Activated T-cell treated with anti-CD3 and anti-CD28 coated beads, Interleukin-2, amount 50 U/mL, for 24 hours (primary cell): ENCODE results near the gene ELAC1.
"Not testable (repeated sequence)": the region's sequence is repeated elsewhere in the genome, so short reads cannot be mapped to it uniquely, and the experiment has no call there.

Experiments used
- DNase-seq: peaks from one replicate; pipeline ENCODE4 v3.0.0-alpha.2; 2020
- H3K27ac Mint-ChIP-seq: 2 replicates; pipeline ENCODE4 v1.8.0; 2020; ENCODE audit warnings: mild to moderate bottlenecking, mixed read lengths
- H3K27me3 Mint-ChIP-seq: 2 replicates; pipeline ENCODE4 v1.8.0; 2020; ENCODE audit warnings: mixed read lengths
- H3K36me3 Mint-ChIP-seq: 2 replicates; pipeline ENCODE4 v1.8.0; 2020; ENCODE audit warnings: low read depth, mixed read lengths
- H3K4me1 Mint-ChIP-seq: 2 replicates; pipeline ENCODE4 v1.8.0; 2020; ENCODE audit warnings: low read depth, mixed read lengths
- H3K4me3 Mint-ChIP-seq: 2 replicates; pipeline ENCODE4 v1.8.0; 2020; ENCODE audit warnings: mild to moderate bottlenecking, moderate library complexity, mixed read lengths
- H3K9me3 Mint-ChIP-seq: 2 replicates; pipeline ENCODE4 v1.8.0; 2020; ENCODE audit warnings: mixed read lengths

The ELAC1 gene

DNA sequence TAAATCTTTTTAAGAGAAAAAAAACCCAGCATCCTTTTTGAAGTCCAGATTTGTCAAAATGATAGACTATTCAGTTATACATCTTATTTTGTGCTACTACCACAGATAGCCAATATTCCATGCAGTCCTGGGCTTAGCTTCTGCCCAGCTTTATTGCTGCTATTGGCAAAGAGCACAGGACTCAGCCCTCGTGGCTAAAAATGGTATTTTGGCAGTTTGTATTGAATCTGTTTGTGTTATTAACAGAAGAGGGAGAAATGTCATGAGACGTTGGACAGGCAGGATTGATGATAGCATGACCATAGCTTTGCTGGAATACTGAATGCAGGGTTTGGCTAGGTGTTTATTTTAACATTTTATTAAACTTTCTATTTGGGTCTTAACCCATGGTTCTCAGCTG is 19.4 kb downstream of the ELAC1 start:
- no peaks in the 10 kb centered on the region for H3K9me3 Mint-ChIP-seq
- H3K27ac Mint-ChIP-seq = no peak overlapping the region
- H3K27me3 Mint-ChIP-seq = no peaks in the 10 kb centered on the region
- no peak overlapping the region for H3K4me3 Mint-ChIP-seq
- H3K4me1 Mint-ChIP-seq = no peaks in the 10 kb centered on the region
- H3K36me3 Mint-ChIP-seq = peaks cover 46% of the 10 kb centered on the region
- DNase-seq = no peak

DNA sequence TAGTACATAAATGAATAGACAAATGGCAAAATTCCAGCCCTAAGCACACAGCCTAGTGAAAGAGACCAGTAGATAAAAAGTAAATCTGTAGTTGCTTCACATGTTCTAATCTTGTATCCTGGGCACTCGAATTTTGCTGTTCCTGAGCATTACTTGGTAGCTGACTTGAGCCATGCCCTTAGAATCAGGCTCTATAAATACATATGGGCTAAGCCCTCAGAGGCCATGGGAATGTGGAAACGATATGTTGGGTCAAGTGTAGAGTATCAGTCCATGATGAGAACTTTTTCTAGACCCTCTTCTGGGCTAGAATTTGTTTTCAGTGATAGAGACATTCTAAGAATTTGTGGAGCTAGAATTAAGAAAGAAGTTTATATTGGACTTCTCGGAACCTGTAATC is 21.9 kb downstream of the ELAC1 start:
- H3K4me3 Mint-ChIP-seq = no peak overlapping the region
- peaks cover 30% of the 10 kb centered on the region for H3K36me3 Mint-ChIP-seq
- no peaks in the 10 kb centered on the region for H3K9me3 Mint-ChIP-seq
- no peaks in the 10 kb centered on the region for H3K4me1 Mint-ChIP-seq
- DNase-seq = no peak
- no peak overlapping the region for H3K27ac Mint-ChIP-seq
- no peaks in the 10 kb centered on the region for H3K27me3 Mint-ChIP-seq

DNA sequence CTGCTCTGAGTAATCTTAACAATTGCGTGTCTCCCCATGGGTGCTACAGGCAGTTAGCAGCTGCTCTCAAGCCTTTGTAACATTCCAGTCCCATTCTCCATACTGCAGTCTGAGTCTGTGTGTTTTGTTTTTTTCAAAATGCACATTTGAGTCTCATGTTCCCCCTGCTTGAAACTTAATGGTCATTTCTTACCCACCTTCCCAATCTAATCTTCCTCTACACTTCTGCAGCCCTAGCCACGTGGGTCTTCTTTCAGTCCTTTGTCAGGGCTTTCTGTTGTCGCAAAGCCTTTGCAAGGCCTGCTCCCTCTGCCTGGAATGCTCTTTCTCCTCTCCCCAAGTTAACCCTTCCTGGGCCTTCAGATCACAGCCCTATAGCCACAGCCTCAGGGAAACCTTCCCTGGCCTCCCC is 24.5 kb downstream of the ELAC1 start:
- H3K36me3 Mint-ChIP-seq = peaks cover 8% of the 10 kb centered on the region
- no peak for DNase-seq
- no peaks in the 10 kb centered on the region for H3K27me3 Mint-ChIP-seq
- H3K9me3 Mint-ChIP-seq = no peaks in the 10 kb centered on the region
- H3K4me3 Mint-ChIP-seq = no peak overlapping the region
- H3K27ac Mint-ChIP-seq = no peak overlapping the region
- H3K4me1 Mint-ChIP-seq = no peaks in the 10 kb centered on the region

DNA sequence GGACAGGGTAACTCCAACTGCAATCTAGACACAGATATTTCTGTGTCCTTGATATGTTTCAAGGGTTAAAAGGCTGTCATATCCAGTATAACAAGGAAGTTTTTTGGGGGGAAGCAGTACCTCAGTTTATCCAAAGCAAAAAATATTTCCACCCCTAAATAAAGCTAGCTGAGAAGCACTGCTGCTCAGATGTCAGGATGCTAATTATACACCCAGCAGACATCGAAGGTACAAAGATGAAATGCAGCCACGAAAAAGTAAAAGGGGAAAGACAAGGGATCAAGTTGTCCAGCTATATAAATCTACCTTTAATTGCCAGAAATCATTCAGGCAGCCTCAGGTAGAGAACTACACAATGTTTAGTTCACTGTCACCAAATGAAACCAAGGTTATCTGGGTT is 26.2 kb downstream of the ELAC1 start:
- H3K9me3 Mint-ChIP-seq = no peaks in the 10 kb centered on the region
- no peaks in the 10 kb centered on the region for H3K27me3 Mint-ChIP-seq

DNA sequence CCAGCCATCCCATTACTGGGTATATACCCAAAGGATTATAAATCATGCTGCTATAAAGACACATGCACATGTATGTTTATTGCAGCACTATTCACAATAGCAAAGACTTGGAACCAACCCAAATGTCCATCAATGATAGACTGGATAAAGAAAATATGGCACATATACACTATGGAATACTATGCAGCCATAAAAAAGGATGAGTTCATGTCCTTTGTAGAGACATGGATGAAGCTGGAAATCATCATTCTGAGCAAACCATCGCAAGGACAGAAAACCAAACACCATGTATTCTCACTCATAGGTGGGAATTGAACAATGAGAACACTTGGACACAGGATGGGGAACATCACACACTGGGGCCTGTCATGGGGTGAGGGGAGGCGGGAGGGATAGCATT is 35.3 kb downstream of the ELAC1 start:
- H3K36me3 Mint-ChIP-seq, DNase-seq, H3K27me3 Mint-ChIP-seq, H3K4me3 Mint-ChIP-seq, H3K4me1 Mint-ChIP-seq, H3K27ac Mint-ChIP-seq, H3K9me3 Mint-ChIP-seq: not testable (repeated sequence)

More for the DNA sequence above, 26.2 kb downstream of the ELAC1 start:
- Mint-ChIP-seq H3K4me3 (no peak overlapping the region), H3K4me1 (no peaks in the 10 kb centered on the region), H3K27ac (no peak overlapping the region), H3K36me3 (no peaks in the 10 kb centered on the region)
- no peak for DNase-seq

DNA sequence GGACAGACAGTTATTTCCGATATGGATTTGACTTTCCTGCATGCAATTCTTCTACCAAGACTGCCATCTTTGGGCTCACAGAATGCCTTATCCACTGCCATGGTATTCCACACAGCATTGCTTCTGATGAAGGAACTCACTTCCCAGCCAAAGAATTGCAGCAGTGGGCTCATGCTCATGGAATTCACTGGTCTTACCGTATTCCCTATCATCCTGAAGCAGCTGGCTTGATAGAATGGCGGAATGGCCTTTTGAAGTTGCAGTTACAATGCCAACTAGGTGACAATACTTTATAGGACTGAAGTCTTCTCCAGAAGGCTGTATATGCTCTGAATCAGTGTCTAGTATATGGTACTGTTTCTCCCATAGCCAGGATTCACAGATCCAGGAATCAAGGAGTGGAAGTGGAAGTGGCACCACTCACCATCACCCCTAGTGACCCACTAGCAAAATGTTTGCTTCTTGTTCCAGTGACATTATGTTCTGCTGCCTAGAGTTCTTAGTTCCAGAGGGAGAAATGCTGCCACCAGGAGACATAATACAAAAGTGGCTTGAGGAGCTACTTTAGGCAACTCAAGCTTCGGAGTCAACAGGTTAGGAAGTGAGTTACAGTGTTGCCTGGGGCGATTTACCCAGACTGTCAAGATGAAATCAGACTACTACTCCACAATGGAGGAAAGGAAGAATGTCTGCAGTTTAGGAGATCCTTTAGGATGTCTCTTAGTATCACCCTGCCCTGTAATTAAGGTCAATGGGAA is 38.4 kb downstream of the ELAC1 start:
- Mint-ChIP-seq H3K9me3 (peaks cover 4% of the 10 kb centered on the region), H3K4me1 (no peaks in the 10 kb centered on the region), H3K4me3 (no peak overlapping the region), H3K27ac (no peak overlapping the region), H3K27me3 (no peaks in the 10 kb centered on the region), H3K36me3 (peaks cover 8% of the 10 kb centered on the region)
- DNase-seq = no peak

DNA sequence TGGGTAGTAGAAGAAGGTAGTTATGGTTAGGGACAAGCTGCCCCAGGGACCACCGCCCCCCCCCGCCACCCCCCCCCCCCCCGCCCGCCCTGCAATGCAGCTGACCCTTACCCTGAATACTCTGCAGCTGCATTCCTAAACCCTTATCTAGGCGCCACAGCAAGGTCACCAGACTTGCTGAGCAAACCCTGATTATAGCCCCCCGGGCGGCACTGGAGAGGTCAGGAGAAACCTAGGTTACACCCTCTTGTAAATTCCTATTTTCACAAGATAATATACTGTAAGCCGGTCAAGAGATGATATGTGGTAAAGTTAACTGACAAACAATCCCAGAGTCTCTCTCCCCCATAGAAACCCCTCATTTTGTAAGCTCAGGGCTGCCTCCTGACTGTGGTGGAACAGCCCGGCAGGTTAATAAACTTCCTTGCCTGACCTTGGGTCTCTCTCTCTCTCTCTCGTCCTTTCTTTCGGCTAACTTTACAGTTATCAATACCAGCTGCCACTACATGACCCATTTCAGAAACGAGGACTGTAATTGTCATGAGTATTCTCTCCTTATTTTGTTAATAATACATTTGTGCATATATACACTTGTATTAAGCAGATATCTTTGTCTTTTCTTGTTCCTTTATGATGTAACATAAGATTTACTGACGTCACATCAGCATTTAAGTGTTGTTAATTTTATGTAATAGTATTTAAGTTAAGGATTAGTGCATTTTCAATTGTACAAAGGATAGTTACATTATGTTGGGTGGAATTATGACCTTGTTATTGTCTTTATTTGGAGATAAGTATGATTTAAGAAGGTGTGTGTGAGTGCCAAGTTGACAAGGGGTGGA is 39.3 kb downstream of the ELAC1 start:
- Mint-ChIP-seq H3K9me3 (peaks cover under 1% of the 10 kb centered on the region), H3K27ac (no peak overlapping the region), H3K27me3 (no peaks in the 10 kb centered on the region), H3K4me1 (no peaks in the 10 kb centered on the region), H3K36me3 (peaks cover 1% of the 10 kb centered on the region), H3K4me3 (no peak overlapping the region)
- DNase-seq = no peak

DNA sequence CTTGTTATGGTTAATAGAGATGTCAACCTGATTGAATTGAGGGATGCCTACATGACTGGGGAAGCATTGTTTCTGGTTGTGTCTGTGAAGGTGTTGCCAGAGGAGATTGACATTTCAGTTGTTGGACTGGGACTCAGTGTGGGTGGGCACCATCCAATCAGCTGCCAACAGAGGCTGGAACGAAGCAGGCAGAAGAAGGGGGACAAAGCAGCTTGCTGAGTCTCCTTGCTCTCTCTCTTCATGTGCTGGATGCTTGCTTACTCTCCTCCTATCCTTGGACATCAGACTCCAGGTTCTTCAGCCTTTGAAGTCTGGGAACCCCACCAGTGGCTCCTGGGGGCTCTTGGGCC is 39.9 kb downstream of the ELAC1 start:
- H3K36me3 Mint-ChIP-seq = no peaks in the 10 kb centered on the region
- H3K9me3 Mint-ChIP-seq = no peaks in the 10 kb centered on the region
- DNase-seq = no peak
- H3K27me3 Mint-ChIP-seq = no peaks in the 10 kb centered on the region
- no peak overlapping the region for H3K27ac Mint-ChIP-seq
- no peak overlapping the region for H3K4me3 Mint-ChIP-seq
- no peaks in the 10 kb centered on the region for H3K4me1 Mint-ChIP-seq

DNA sequence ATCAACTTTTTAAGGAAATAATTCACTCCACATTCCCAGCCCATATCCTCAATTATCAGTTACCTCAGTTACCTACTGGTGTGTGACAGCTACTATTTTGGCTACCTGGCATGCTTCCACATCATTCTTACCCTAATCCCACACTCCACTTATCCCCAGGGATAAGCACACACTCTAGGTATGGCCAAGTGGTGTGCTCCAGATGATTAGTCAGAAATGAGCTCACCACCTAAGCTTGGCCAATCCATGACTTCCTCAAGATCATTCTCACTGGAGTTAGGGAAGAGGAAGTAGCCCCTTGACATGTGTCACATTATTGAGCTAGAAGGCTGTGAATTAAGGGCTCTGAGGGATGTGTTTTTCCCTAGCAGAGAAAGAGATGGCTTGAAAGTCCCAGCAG is 41.2 kb downstream of the ELAC1 start:
- Mint-ChIP-seq H3K27ac (no peak overlapping the region), H3K27me3 (no peaks in the 10 kb centered on the region), H3K4me1 (no peaks in the 10 kb centered on the region), H3K36me3 (no peaks in the 10 kb centered on the region), H3K4me3 (no peak overlapping the region), H3K9me3 (no peaks in the 10 kb centered on the region)
- no peak for DNase-seq

DNA sequence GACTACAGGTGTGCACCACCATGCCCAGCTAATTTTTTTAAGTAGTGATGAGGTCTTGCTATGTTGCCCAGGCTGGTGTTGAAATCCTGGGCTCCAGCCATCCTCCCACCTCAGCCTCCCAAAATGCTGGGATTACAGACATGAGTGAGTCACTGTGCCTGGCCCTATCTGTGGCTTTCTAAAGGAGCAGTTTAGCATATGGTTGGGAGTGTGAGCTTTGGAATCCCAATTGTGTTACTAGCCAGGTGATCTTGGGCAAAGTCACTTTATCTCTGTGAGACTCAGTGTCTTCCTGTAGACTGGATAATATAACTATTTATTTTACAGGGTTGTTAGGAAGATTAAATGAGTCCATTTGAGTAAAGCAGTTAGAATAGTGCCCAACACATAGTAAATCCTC is 42.4 kb downstream of the ELAC1 start:
- Mint-ChIP-seq H3K4me1 (no peaks in the 10 kb centered on the region), H3K27me3 (no peaks in the 10 kb centered on the region), H3K36me3 (peaks cover 2% of the 10 kb centered on the region), H3K4me3 (no peak overlapping the region), H3K9me3 (no peaks in the 10 kb centered on the region), H3K27ac (no peak overlapping the region)
- no peak for DNase-seq

DNA sequence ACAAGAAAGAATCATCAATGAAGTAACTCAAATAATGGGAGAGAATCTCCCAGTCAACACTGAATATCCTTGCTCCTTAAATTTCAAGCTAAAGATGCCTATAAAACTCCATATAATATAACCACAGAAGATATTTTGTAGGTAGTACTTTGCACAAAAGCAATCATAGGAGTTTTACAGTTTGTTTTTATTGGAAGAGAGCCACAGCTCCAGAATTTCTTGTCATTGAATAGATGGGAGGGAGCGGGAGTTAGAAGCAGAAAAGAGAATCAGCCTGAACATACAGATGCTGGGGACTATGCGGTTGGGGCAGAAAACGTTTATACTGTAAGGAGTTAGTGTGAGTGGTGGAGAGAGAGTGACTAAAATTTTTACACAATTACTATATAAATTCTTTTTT is 43.9 kb downstream of the ELAC1 start:
- Mint-ChIP-seq H3K4me3 (no peak overlapping the region), H3K9me3 (no peaks in the 10 kb centered on the region), H3K27me3 (no peaks in the 10 kb centered on the region), H3K27ac (no peak overlapping the region), H3K4me1 (no peaks in the 10 kb centered on the region), H3K36me3 (peaks cover 2% of the 10 kb centered on the region)
- DNase-seq = no peak

DNA sequence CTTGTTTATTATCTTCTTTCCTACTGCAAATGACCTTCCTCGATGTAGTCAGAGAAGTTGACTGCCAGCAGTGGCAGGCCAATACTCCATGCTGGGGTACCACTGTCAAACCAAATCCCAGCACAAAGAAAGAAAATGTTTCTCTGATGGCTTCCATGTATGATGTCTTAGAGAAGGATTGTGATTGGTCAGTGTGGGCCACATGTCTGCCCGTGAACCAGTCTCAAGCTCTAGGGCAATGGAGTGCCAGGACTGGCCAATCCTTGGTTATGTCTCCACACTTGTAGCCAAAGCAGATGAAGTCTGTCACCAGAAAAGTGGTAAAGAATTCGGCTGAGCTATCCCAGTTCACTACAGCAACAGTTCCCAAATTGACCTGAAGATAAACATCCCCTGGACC is 44.6 kb downstream of the ELAC1 start:
- DNase-seq = no peak
- Mint-ChIP-seq H3K4me1 (no peaks in the 10 kb centered on the region), H3K36me3 (peaks cover 2% of the 10 kb centered on the region), H3K27ac (no peak overlapping the region), H3K9me3 (no peaks in the 10 kb centered on the region), H3K27me3 (no peaks in the 10 kb centered on the region), H3K4me3 (no peak overlapping the region)

DNA sequence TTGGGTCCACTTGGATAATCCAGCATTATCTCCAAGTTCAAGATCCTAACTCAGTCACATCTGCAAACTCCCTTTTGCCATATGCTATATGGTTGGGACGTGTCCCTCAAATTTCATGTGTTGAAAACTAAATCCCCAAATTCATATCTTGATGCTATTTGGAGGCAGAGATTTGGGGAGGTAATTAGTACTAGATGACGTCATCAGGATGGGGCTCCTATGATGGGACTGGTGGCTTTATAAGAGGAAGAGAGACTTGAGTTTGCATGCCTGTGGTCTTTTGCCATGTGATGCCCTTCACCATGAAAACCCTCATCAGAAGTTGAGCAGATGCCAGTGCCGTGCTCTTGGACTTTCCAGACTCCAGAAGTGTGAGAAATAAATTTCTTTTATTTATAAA is 45.4 kb downstream of the ELAC1 start:
- no peak for DNase-seq
- Mint-ChIP-seq H3K4me1 (no peaks in the 10 kb centered on the region), H3K27ac (no peak overlapping the region), H3K4me3 (no peak overlapping the region), H3K9me3 (no peaks in the 10 kb centered on the region), H3K27me3 (no peaks in the 10 kb centered on the region), H3K36me3 (peaks cover 2% of the 10 kb centered on the region)

DNA sequence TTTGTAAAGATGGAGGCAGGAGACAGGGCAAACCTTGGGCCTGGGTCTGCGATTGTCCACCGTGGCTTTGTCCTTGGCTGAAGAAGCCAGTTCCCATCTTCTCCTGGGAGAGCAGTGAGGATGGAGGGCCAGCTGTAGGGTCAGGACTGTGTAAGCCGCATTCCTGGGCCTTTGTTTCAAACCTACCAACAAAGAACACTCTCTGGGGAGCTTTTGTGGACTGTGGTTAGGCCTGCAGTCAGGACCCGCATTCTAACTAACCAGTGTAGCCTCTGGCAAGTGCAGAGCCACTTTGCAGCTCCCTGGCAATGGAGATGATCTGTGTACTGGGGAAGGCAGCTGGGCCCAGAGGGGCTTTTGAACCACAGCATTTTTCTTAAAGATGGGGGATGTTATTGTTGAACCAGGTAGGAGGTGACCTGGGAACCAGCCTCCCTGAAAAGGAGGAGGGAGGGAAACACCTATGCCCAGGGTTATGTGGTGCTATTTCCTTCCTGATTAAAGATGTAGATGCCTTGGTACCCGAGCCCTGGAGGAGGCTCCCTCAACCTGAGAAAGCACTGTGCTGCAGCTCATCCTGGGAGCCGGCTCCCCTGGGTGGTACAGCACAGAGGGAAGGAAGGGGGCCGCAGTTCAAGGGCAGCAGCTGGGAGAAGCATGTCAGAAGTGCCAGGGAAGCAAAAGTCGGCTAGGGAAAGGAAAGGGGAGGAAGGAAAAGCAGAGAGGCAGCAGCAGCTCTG is 49.5 kb downstream of the ELAC1 start:
- no peaks in the 10 kb centered on the region for H3K4me1 Mint-ChIP-seq

DNA sequence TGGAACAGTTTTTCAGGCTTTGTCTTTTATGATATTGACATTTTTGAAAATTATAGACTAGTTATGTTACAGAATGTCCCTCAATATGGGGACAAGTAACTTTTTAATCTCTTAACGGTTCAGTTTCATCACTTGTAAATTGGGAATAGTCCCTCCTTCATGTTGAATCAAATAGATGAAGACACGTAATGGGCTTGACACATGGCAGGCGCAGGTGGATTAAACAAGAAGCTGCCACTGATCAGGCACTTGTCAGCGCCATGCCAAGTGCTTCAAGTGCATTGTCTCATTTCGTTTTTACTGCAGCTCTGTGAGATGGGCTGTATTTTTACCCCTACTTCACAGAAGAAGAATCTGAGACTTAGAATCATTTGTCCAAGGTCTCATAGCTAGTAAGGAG is 52.7 kb downstream of the ELAC1 start:
- H3K9me3 Mint-ChIP-seq = peaks cover 5% of the 10 kb centered on the region
- no peak overlapping the region for H3K4me3 Mint-ChIP-seq
- no peak for DNase-seq
- H3K36me3 Mint-ChIP-seq = peaks cover 10% of the 10 kb centered on the region
- peaks cover 5% of the 10 kb centered on the region for H3K4me1 Mint-ChIP-seq
- no peak overlapping the region for H3K27ac Mint-ChIP-seq
- no peaks in the 10 kb centered on the region for H3K27me3 Mint-ChIP-seq

More for the DNA sequence above, 49.5 kb downstream of the ELAC1 start:
- H3K27ac Mint-ChIP-seq = no peak overlapping the region
- no peak overlapping the region for H3K4me3 Mint-ChIP-seq
- H3K9me3 Mint-ChIP-seq = no peaks in the 10 kb centered on the region
- no peaks in the 10 kb centered on the region for H3K27me3 Mint-ChIP-seq
- DNase-seq = no peak
- peaks cover 4% of the 10 kb centered on the region for H3K36me3 Mint-ChIP-seq
